ENCODE measurements around the gene FARP1.

DNA sequence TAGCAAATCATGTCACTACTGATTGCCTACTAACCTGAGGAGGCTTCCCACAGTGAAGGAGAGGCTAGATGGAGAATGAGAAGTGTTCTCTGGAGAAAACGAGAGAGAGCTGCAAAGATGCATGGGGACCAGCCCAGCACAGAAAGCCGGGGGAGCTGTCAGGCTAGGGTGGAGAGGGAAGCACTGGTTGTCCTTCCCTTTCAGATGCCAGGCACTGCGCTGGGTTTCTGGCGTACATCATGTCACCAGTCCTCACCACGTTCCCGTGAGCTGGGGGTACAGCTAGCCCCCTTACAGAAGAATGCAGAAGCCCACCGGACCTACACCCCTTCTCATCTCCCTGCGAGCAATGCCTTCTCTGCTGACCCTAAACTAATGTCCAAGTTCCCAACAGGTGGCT, 348.0 kb downstream of the FARP1 start:
- TF ChIP-seq POLR2AphosphoS5 (IDR thresholded peaks at IDR 0.05; ENCODE audit: low read length) (no peak), MXI1 (IDR thresholded peaks at IDR 0.05; ENCODE audit: low read depth, low read length) (no peak), EZH2 (IDR thresholded peaks at IDR 0.05; ENCODE audit: borderline replicate concordance, control insufficient read depth, low read depth, low read length) (no peak), POLR2A (IDR thresholded peaks at IDR 0.05; ENCODE audit: low read depth, low read length) (no peak), ZNF384 (IDR thresholded peaks at IDR 0.05; ENCODE audit: borderline replicate concordance, low read depth, low read length) (no peak), EP300 (IDR thresholded peaks at IDR 0.05; ENCODE audit: borderline replicate concordance in 1 of 2, control insufficient read depth in 1 of 2, low read depth in 2 of 2, low read length in 2 of 2) (no peak)
- TF ChIP-seq, protein P1, sequence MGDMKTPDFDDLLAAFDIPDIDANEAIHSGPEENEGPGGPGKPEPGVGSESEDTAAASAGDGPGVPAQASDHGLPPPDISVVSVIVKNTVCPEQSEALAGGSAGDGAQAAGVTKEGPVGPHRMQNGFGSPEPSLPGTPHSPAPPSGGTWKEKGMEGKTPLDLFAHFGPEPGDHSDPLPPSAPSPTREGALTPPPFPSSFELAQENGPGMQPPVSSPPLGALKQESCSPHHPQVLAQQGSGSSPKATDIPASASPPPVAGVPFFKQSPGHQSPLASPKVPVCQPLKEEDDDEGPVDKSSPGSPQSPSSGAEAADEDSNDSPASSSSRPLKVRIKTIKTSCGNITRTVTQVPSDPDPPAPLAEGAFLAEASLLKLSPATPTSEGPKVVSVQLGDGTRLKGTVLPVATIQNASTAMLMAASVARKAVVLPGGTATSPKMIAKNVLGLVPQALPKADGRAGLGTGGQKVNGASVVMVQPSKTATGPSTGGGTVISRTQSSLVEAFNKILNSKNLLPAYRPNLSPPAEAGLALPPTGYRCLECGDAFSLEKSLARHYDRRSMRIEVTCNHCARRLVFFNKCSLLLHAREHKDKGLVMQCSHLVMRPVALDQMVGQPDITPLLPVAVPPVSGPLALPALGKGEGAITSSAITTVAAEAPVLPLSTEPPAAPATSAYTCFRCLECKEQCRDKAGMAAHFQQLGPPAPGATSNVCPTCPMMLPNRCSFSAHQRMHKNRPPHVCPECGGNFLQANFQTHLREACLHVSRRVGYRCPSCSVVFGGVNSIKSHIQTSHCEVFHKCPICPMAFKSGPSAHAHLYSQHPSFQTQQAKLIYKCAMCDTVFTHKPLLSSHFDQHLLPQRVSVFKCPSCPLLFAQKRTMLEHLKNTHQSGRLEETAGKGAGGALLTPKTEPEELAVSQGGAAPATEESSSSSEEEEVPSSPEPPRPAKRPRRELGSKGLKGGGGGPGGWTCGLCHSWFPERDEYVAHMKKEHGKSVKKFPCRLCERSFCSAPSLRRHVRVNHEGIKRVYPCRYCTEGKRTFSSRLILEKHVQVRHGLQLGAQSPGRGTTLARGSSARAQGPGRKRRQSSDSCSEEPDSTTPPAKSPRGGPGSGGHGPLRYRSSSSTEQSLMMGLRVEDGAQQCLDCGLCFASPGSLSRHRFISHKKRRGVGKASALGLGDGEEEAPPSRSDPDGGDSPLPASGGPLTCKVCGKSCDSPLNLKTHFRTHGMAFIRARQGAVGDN (IDR thresholded peaks at IDR 0.05) = no peak
- TF ChIP-seq, protein P2, sequence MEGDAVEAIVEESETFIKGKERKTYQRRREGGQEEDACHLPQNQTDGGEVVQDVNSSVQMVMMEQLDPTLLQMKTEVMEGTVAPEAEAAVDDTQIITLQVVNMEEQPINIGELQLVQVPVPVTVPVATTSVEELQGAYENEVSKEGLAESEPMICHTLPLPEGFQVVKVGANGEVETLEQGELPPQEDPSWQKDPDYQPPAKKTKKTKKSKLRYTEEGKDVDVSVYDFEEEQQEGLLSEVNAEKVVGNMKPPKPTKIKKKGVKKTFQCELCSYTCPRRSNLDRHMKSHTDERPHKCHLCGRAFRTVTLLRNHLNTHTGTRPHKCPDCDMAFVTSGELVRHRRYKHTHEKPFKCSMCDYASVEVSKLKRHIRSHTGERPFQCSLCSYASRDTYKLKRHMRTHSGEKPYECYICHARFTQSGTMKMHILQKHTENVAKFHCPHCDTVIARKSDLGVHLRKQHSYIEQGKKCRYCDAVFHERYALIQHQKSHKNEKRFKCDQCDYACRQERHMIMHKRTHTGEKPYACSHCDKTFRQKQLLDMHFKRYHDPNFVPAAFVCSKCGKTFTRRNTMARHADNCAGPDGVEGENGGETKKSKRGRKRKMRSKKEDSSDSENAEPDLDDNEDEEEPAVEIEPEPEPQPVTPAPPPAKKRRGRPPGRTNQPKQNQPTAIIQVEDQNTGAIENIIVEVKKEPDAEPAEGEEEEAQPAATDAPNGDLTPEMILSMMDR (IDR thresholded peaks at IDR 0.05 in 2 of 3, conservative IDR thresholded peaks at IDR 0.05 in 1 of 3; ENCODE audit: control insufficient read depth in 2 of 3, extremely low read depth in 1 of 3, insufficient read depth in 1 of 3, low read depth in 3 of 3, low read length in 3 of 3) = no peak
- TF ChIP-seq, protein P3, sequence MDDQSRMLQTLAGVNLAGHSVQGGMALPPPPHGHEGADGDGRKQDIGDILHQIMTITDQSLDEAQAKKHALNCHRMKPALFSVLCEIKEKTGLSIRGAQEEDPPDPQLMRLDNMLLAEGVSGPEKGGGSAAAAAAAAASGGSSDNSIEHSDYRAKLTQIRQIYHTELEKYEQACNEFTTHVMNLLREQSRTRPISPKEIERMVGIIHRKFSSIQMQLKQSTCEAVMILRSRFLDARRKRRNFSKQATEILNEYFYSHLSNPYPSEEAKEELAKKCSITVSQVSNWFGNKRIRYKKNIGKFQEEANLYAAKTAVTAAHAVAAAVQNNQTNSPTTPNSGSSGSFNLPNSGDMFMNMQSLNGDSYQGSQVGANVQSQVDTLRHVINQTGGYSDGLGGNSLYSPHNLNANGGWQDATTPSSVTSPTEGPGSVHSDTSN (IDR thresholded peaks at IDR 0.05; ENCODE audit: insufficient replicate concordance, low read depth, low read length) = no peak
- TF ChIP-seq, protein P4, sequence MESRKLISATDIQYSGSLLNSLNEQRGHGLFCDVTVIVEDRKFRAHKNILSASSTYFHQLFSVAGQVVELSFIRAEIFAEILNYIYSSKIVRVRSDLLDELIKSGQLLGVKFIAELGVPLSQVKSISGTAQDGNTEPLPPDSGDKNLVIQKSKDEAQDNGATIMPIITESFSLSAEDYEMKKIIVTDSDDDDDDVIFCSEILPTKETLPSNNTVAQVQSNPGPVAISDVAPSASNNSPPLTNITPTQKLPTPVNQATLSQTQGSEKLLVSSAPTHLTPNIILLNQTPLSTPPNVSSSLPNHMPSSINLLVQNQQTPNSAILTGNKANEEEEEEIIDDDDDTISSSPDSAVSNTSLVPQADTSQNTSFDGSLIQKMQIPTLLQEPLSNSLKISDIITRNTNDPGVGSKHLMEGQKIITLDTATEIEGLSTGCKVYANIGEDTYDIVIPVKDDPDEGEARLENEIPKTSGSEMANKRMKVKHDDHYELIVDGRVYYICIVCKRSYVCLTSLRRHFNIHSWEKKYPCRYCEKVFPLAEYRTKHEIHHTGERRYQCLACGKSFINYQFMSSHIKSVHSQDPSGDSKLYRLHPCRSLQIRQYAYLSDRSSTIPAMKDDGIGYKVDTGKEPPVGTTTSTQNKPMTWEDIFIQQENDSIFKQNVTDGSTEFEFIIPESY (IDR thresholded peaks at IDR 0.05) = no peak
